GM12865 (cell line): Measurements from ENCODE around the gene RSPH6A.

Experiments used
- DNase-seq: peaks from one replicate; pipeline ENCODE4 v3.0.0; 2010; ENCODE audit warnings: low read depth
- H3K4me3 ChIP-seq: 2 replicates; pipeline ENCODE4 v1.5.1; 2011; ENCODE audit warnings: mild to moderate bottlenecking, low read depth, low read length, control low read depth
- TF ChIP-seq, protein P1 (sequence below): IDR thresholded peaks from 2 replicates; pipeline ENCODE4 v1.5.1; 2011; ENCODE audit warnings: low read length, control low read depth, low read depth, inconsistent platforms; ENCODE audit not compliant: insufficient read depth; ENCODE audit errors: missing control alignments

The RSPH6A gene

DNA sequence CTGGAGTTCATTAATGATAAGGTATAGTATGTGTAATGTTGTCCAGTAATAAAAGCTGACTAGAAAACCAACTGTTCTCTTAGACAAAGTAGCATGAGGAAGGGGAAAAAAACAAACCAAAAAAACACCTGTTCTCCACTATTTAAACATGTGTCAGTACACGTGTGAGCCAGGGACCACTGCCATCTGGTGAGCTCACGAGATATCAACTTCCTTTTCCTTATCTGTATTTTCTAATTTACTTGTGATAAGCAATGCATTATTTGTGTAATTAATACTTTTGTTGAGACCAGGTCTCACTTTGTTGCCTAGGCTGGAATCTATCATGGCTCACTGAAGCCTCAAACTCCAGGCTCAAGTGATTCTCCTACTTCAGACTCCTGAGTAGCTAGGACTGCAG is 41.7 kb downstream of the RSPH6A start:
- H3K4me3 ChIP-seq: no peak overlapping the region
- TF ChIP-seq, protein P1, sequence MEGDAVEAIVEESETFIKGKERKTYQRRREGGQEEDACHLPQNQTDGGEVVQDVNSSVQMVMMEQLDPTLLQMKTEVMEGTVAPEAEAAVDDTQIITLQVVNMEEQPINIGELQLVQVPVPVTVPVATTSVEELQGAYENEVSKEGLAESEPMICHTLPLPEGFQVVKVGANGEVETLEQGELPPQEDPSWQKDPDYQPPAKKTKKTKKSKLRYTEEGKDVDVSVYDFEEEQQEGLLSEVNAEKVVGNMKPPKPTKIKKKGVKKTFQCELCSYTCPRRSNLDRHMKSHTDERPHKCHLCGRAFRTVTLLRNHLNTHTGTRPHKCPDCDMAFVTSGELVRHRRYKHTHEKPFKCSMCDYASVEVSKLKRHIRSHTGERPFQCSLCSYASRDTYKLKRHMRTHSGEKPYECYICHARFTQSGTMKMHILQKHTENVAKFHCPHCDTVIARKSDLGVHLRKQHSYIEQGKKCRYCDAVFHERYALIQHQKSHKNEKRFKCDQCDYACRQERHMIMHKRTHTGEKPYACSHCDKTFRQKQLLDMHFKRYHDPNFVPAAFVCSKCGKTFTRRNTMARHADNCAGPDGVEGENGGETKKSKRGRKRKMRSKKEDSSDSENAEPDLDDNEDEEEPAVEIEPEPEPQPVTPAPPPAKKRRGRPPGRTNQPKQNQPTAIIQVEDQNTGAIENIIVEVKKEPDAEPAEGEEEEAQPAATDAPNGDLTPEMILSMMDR: no peak
- no peak for DNase-seq

DNA sequence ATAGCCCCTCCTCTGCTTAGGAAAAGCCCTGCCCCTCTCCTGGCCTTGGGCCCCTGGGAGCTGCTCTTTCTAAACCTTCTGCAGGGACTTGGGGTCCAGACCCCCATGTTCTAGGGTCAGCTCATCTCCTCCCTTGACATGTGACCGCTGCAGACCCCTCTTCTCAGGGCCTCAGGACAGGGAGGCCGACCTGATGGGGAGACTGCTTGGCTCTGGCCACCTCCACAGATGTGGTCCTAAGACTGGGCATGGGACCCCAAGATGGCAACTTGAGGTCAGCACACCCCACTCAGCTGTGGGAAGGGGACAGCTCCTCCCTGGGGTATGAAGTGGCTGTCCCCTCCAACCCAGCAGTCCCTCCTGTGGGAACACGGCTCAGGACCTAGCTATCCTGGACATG is 42.2 kb downstream of the RSPH6A start:
- H3K4me3 ChIP-seq: no peak overlapping the region
- TF ChIP-seq, protein P1: no peak
- DNase-seq: no peak

DNA sequence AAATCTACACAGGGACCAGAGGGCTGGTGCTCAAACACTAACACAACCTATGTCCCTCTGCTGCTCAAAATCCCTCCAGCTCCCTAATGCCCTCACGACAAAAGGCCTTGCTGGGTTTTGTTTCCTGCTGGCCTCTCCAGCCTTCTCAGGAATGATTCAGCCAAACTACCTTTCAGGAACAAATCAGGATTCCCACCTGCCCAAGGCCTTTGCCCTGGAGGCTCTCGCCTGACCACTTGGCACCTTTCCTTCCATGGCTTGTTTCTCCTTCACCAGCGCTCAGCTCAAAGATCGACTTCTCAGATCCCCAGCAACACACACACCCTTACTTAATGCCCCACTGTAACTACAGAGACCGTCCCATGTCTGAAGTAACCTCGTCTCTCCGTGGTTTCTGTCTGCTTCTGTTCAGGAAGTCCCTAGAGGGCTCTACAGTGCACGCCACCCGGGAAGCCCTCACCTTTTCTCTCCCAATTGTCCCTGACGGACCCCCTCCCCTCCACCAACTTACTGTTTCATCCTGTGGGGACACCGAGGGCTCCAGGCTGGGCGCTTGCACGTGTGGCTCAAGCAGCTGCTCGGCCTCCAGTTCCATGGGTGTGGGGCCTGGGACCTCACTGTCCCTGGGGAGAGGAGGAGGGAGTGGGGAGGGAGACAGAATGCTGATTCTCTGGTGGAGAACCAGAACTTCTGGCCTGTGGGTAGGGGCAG is 42.8 kb downstream of the RSPH6A start:
- TF ChIP-seq, protein P1: no peak
- no peak overlapping the region for H3K4me3 ChIP-seq
- DNase-seq: no peak

DNA sequence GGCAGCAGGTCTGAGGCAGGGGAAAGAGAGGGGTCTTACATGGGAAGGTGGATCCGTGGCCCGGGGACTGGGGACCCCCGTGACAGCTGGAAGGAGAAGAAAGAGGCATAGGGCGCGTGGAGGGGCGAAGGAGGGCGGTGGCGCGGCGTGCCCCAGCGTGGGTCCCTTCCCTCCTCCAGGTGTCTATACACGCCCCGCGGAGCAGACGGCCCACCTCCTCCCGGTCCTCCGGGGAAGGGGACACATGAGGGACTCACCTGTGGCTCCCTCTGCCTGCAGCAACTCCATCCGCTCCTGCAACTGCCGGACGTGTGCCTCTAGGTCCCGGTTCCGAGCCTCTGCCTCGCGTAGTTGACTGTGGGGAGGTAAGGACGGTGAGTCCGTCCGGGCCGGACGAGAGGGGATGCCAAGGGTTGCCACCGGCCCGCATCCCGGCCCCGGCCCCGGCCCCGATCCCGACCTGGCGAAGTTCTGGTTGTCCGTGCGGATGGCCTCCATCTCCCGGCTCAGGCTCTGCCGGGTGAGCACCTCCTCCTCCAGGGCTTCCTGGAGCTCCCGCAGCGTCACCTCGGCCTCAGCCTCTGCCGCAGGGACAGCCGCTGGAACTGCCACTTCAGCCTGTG is 43.7 kb downstream of the RSPH6A start:
- H3K4me3 ChIP-seq: no peak overlapping the region
- no peak for DNase-seq
- TF ChIP-seq, protein P1: no peak

DNA sequence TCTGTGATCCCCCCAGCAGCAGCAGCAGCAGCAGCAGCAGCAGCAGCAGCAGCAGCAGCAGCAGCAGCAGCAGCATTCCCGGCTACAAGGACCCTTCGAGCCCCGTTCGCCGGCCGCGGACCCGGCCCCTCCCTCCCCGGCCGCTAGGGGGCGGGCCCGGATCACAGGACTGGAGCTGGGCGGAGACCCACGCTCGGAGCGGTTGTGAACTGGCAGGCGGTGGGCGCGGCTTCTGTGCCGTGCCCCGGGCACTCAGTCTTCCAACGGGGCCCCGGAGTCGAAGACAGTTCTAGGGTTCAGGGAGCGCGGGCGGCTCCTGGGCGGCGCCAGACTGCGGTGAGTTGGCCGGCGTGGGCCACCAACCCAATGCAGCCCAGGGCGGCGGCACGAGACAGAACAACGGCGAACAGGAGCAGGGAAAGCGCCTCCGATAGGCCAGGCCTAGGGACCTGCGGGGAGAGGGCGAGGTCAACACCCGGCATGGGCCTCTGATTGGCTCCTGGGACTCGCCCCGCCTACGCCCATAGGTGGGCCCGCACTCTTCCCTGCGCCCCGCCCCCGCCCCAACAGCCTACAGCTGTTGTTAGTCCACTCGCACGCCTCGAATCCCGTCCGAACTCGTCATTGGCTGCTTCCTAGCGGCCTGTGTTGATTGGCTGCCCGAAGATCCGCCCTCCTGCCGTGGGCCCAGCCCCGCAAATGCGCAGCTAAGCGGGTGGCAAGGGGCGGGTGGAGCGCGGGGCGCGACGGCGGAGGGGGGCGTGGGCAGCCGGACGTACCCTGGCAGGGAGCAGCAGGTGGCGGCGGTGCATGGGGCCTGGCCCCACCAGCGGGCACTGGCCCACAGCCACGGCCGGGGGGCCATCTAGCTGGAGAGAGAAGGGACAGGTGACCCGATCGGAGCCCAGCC is 44.7 kb downstream of the RSPH6A start:
- H3K4me3 ChIP-seq: peak overlapping the region; percentile 62
- TF ChIP-seq, protein P1: peak; percentile 87
- DNase-seq: peak; percentile 99

DNA sequence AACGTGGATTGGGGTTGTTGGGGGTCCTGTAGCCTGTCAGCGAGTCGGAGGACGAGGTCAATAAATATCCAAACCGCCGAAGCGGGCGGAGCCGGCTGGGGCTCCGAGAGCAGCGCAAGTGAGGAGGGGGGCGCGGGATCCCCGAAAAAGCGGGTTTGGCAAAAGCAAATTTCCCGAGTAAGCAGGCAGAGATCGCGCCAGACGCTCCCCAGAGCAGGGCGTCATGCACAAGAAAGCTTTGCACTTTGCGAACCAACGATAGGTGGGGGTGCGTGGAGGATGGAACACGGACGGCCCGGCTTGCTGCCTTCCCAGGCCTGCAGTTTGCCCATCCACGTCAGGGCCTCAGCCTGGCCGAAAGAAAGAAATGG is 45.3 kb downstream of the RSPH6A start:
- DNase-seq: peak; percentile 72
- peak overlapping the region; percentile 62 for H3K4me3 ChIP-seq
- TF ChIP-seq, protein P1: no peak
